ENCODE data around the gene ZNF32.

The ZNF32 gene

GRCh38 chr10:43648398-43649184 lies at the start of gene ZNF32:
Gene ZNF32, minus strand, starts transcription at chr10:43648881. Its CDS starts 2,748 bp downstream, at chr10:43646133.
- H3K9me3 Mint-ChIP-seq: peaks cover 29% of the 10 kb centered on the region
- H3K27me3 Mint-ChIP-seq: no peaks in the 10 kb centered on the region
- H3K4me3 Mint-ChIP-seq: peak within 1 kb of the TSS; percentile 84
- peaks cover 48% of the 10 kb centered on the region for H3K36me3 Mint-ChIP-seq (ENCODE audit: low read depth)
- H3K4me1 Mint-ChIP-seq (ENCODE audit: low read depth): peaks cover 19% of the 10 kb centered on the region
- DNase-seq: peak; percentile 88
- peak within 1 kb of the TSS; percentile 93 for H3K27ac Mint-ChIP-seq

- Mint-ChIP-seq H3K36me3 (ENCODE audit: low read depth) (no peaks in the 10 kb centered on the region), H3K27ac (no peak overlapping the region), H3K4me3 (no peak overlapping the region), H3K4me1 (ENCODE audit: low read depth) (no peaks in the 10 kb centered on the region), H3K9me3 (no peaks in the 10 kb centered on the region), H3K27me3 (no peaks in the 10 kb centered on the region)
- DNase-seq: no peak
Measured at GRCh38 chr10:43698156-43698555, 49.5 kb upstream of the ZNF32 start.

GRCh38 chr10:43696909-43697483 lies 48.3 kb upstream of the ZNF32 start:
- Mint-ChIP-seq H3K27me3 (peaks cover 8% of the 10 kb centered on the region), H3K4me1 (ENCODE audit: low read depth) (no peaks in the 10 kb centered on the region), H3K36me3 (ENCODE audit: low read depth) (no peaks in the 10 kb centered on the region), H3K9me3 (no peaks in the 10 kb centered on the region), H3K27ac (no peak overlapping the region), H3K4me3 (no peak overlapping the region)
- no peak for DNase-seq

- DNase-seq: no peak
- Mint-ChIP-seq H3K9me3 (no peaks in the 10 kb centered on the region), H3K4me3 (no peak overlapping the region), H3K36me3 (ENCODE audit: low read depth) (no peaks in the 10 kb centered on the region), H3K27ac (no peak overlapping the region), H3K4me1 (ENCODE audit: low read depth) (no peaks in the 10 kb centered on the region), H3K27me3 (peaks cover 19% of the 10 kb centered on the region)
Measured at GRCh38 chr10:43695730-43696129, 47.0 kb upstream of the ZNF32 start.

- Mint-ChIP-seq H3K4me1 (ENCODE audit: low read depth) (peaks cover 2% of the 10 kb centered on the region), H3K9me3 (no peaks in the 10 kb centered on the region), H3K27ac (no peak overlapping the region), H3K27me3 (peaks cover 20% of the 10 kb centered on the region), H3K4me3 (no peak overlapping the region), H3K36me3 (ENCODE audit: low read depth) (no peaks in the 10 kb centered on the region)
- no peak for DNase-seq
Measured at GRCh38 chr10:43695321-43695720, 46.6 kb upstream of the ZNF32 start.

- Mint-ChIP-seq H3K27ac (no peak overlapping the region), H3K4me1 (ENCODE audit: low read depth) (peaks cover 10% of the 10 kb centered on the region), H3K4me3 (no peak overlapping the region), H3K27me3 (peaks cover 25% of the 10 kb centered on the region), H3K9me3 (no peaks in the 10 kb centered on the region), H3K36me3 (ENCODE audit: low read depth) (no peaks in the 10 kb centered on the region)
- no peak for DNase-seq
Measured at GRCh38 chr10:43694526-43694925, 45.8 kb upstream of the ZNF32 start.

GRCh38 chr10:43693602-43694001 lies 44.9 kb upstream of the ZNF32 start:
- DNase-seq: no peak
- H3K27me3 Mint-ChIP-seq: peaks cover 27% of the 10 kb centered on the region
- no peaks in the 10 kb centered on the region for H3K36me3 Mint-ChIP-seq (ENCODE audit: low read depth)
- no peaks in the 10 kb centered on the region for H3K9me3 Mint-ChIP-seq
- no peak overlapping the region for H3K4me3 Mint-ChIP-seq
- no peak overlapping the region for H3K27ac Mint-ChIP-seq
- peaks cover 11% of the 10 kb centered on the region for H3K4me1 Mint-ChIP-seq (ENCODE audit: low read depth)

GRCh38 chr10:43692051-43692825 lies 43.6 kb upstream of the ZNF32 start:
- Mint-ChIP-seq H3K27ac (no peak overlapping the region), H3K27me3 (peaks cover 35% of the 10 kb centered on the region), H3K4me3 (no peak overlapping the region)

GRCh38 chr10:43691485-43691884 lies 42.8 kb upstream of the ZNF32 start:
- H3K36me3 Mint-ChIP-seq (ENCODE audit: low read depth): no peaks in the 10 kb centered on the region
- no peak for DNase-seq
- no peak overlapping the region for H3K27ac Mint-ChIP-seq
- peaks cover 11% of the 10 kb centered on the region for H3K4me1 Mint-ChIP-seq (ENCODE audit: low read depth)
- H3K4me3 Mint-ChIP-seq: no peak overlapping the region
- H3K9me3 Mint-ChIP-seq: no peaks in the 10 kb centered on the region
- H3K27me3 Mint-ChIP-seq: peaks cover 35% of the 10 kb centered on the region

More at GRCh38 chr10:43692051-43692825, 43.6 kb upstream of the ZNF32 start:
- no peaks in the 10 kb centered on the region for H3K9me3 Mint-ChIP-seq
- no peaks in the 10 kb centered on the region for H3K36me3 Mint-ChIP-seq (ENCODE audit: low read depth)
- H3K4me1 Mint-ChIP-seq (ENCODE audit: low read depth): peaks cover 11% of the 10 kb centered on the region
- no peak for DNase-seq

- DNase-seq: peak; percentile 91
- peaks cover 11% of the 10 kb centered on the region for H3K4me1 Mint-ChIP-seq (ENCODE audit: low read depth)
- H3K27ac Mint-ChIP-seq: peak overlapping the region; percentile 40
- peak overlapping the region; percentile 75 for H3K4me3 Mint-ChIP-seq
- peaks cover 35% of the 10 kb centered on the region for H3K27me3 Mint-ChIP-seq
- no peaks in the 10 kb centered on the region for H3K9me3 Mint-ChIP-seq
- H3K36me3 Mint-ChIP-seq (ENCODE audit: low read depth): no peaks in the 10 kb centered on the region
Measured at GRCh38 chr10:43689955-43690771, 41.5 kb upstream of the ZNF32 start.

- H3K36me3 Mint-ChIP-seq (ENCODE audit: low read depth): no peaks in the 10 kb centered on the region
- peak overlapping the region; percentile 75 for H3K4me3 Mint-ChIP-seq
- no peak for DNase-seq
- peaks cover 11% of the 10 kb centered on the region for H3K4me1 Mint-ChIP-seq (ENCODE audit: low read depth)
- H3K9me3 Mint-ChIP-seq: no peaks in the 10 kb centered on the region
- peak overlapping the region; percentile 40 for H3K27ac Mint-ChIP-seq
- peaks cover 35% of the 10 kb centered on the region for H3K27me3 Mint-ChIP-seq
Measured at GRCh38 chr10:43689618-43689954, 40.9 kb upstream of the ZNF32 start.

- Mint-ChIP-seq H3K27ac (no peak overlapping the region), H3K27me3 (peaks cover 35% of the 10 kb centered on the region), H3K36me3 (ENCODE audit: low read depth) (no peaks in the 10 kb centered on the region), H3K4me1 (ENCODE audit: low read depth) (peaks cover 11% of the 10 kb centered on the region), H3K9me3 (no peaks in the 10 kb centered on the region), H3K4me3 (peak overlapping the region; percentile 75)
- DNase-seq: no peak
Measured at GRCh38 chr10:43689007-43689491, 40.4 kb upstream of the ZNF32 start.

GRCh38 chr10:43688348-43688892 lies 39.7 kb upstream of the ZNF32 start:
- Mint-ChIP-seq H3K9me3 (no peaks in the 10 kb centered on the region), H3K36me3 (ENCODE audit: low read depth) (no peaks in the 10 kb centered on the region), H3K4me1 (ENCODE audit: low read depth) (peaks cover 11% of the 10 kb centered on the region), H3K27me3 (peaks cover 40% of the 10 kb centered on the region), H3K27ac (no peak overlapping the region), H3K4me3 (no peak overlapping the region)
- no peak for DNase-seq

- Mint-ChIP-seq H3K4me1 (ENCODE audit: low read depth) (peaks cover 11% of the 10 kb centered on the region), H3K27ac (no peak overlapping the region), H3K36me3 (ENCODE audit: low read depth) (no peaks in the 10 kb centered on the region), H3K27me3 (peaks cover 41% of the 10 kb centered on the region), H3K9me3 (no peaks in the 10 kb centered on the region), H3K4me3 (no peak overlapping the region)
- DNase-seq: no peak
Measured at GRCh38 chr10:43687373-43687772, 38.7 kb upstream of the ZNF32 start.

Measured in activated T-cell treated with anti-CD3 and anti-CD28 coated beads, Interleukin-2, amount 50 U/mL, for 24 hours (primary cell).